ENCODE results near the gene TBC1D24.

Gene TBC1D24

GRCh38 chr16:2496223-2497115 lies 21.5 kb downstream of the TBC1D24 start:
- peaks cover 13 to 89% (median 62%) of the 10 kb centered on the region in 11 experiments for H3K36me3 ChIP-seq
- H3K27ac ChIP-seq, result peak overlapping the region in 6 of 11 experiments; percentile 10 to 51 (median 35); a peak in 9 of 22 replicates
- H3K9ac ChIP-seq, result peak overlapping the region in 8 of 11 experiments; percentile 45 to 71 (median 55); a peak in 10 of 22 replicates
- peaks cover 5 to 100% (median 96%) of the 10 kb centered on the region in 11 experiments; a peak in 21 of 22 replicates for H4K20me1 ChIP-seq
- no peaks in the 10 kb centered on the region for H3K27me3 ChIP-seq
- H3K4me2 ChIP-seq, result peak overlapping the region; percentile 63 to 86 (median 79)
- no peak for TF ChIP-seq Cebpa-rat (IDR thresholded peaks at IDR 0.05)
- H3K9me3 ChIP-seq (replicated peaks in 1 of 11), result no peaks in the 10 kb centered on the region
- H3K4me3 ChIP-seq, result no peak overlapping the region
- peaks cover 29 to 53% (median 44%) of the 10 kb centered on the region in 10 experiments for H3K4me1 ChIP-seq

GRCh38 chr16:2497116-2497630 lies 22.2 kb downstream of the TBC1D24 start:
- Histone ChIP-seq H3K36me3 (peaks cover 13 to 89% (median 67%) of the 10 kb centered on the region in 11 experiments), H3K27me3 (no peaks in the 10 kb centered on the region), H3K27ac (peak overlapping the region in 8 of 11 experiments; percentile 9 to 51 (median 35); a peak in 11 of 22 replicates), H3K9me3 (replicated peaks in 1 of 11) (no peaks in the 10 kb centered on the region), H3K4me1 (peaks cover 36 to 60% (median 51%) of the 10 kb centered on the region in 10 experiments), H3K4me3 (no peak overlapping the region; a peak in 1 of 20 replicates), H3K9ac (peak overlapping the region; percentile 5 to 71 (median 49); a peak in 17 of 22 replicates), H4K20me1 (peaks cover 5 to 100% (median 96%) of the 10 kb centered on the region in 11 experiments; a peak in 21 of 22 replicates), H3K4me2 (peak overlapping the region; percentile 63 to 86 (median 79))
- TF ChIP-seq Cebpa-rat (IDR thresholded peaks at IDR 0.05), result no peak

- Histone ChIP-seq H3K4me2 (peak overlapping the region; percentile 63 to 86 (median 79)), H3K9ac (peak overlapping the region; percentile 28 to 71 (median 49); a peak in 19 of 22 replicates), H4K20me1 (peaks cover 5 to 100% (median 97%) of the 10 kb centered on the region in 11 experiments; a peak in 21 of 22 replicates), H3K27ac (peak overlapping the region in 6 of 11 experiments; percentile 15 to 51 (median 41); a peak in 10 of 22 replicates), H3K9me3 (replicated peaks in 1 of 11) (no peaks in the 10 kb centered on the region), H3K4me3 (peak overlapping the region in 1 of 10 experiments; percentile 17; a peak in 1 of 20 replicates), H3K36me3 (peaks cover 13 to 89% (median 69%) of the 10 kb centered on the region in 11 experiments), H3K4me1 (peaks cover 44 to 67% (median 58%) of the 10 kb centered on the region in 10 experiments), H3K27me3 (no peaks in the 10 kb centered on the region)
- TF ChIP-seq Cebpa-rat (IDR thresholded peaks at IDR 0.05), result no peak
Observed at GRCh38 chr16:2497695-2498484, 23.0 kb downstream of the TBC1D24 start.

- Histone ChIP-seq H3K36me3 (peaks cover 13 to 85% (median 66%) of the 10 kb centered on the region in 11 experiments), H3K9me3 (replicated peaks in 1 of 11) (no peaks in the 10 kb centered on the region), H3K27me3 (no peaks in the 10 kb centered on the region), H3K4me3 (no peak overlapping the region), H3K27ac (peak overlapping the region in 5 of 11 experiments; percentile 15 to 47 (median 37); a peak in 8 of 22 replicates), H3K4me1 (peaks cover 49 to 67% (median 59%) of the 10 kb centered on the region in 10 experiments), H3K9ac (peak overlapping the region; percentile 28 to 71 (median 49); a peak in 16 of 22 replicates), H4K20me1 (peaks cover 5 to 100% (median 92%) of the 10 kb centered on the region in 11 experiments; a peak in 21 of 22 replicates), H3K4me2 (peak overlapping the region; percentile 63 to 86 (median 79))
- TF ChIP-seq Cebpa-rat (IDR thresholded peaks at IDR 0.05), result no peak
Observed at GRCh38 chr16:2498531-2499253, 23.8 kb downstream of the TBC1D24 start.

GRCh38 chr16:2499454-2499853 lies 24.5 kb downstream of the TBC1D24 start:
- TF ChIP-seq Cebpa-rat (IDR thresholded peaks at IDR 0.05), result no peak
- no peak overlapping the region; a peak in 1 of 22 replicates for H3K4me2 ChIP-seq
- H3K4me3 ChIP-seq, result no peak overlapping the region
- no peaks in the 10 kb centered on the region for H3K9me3 ChIP-seq (replicated peaks in 1 of 11)
- peak overlapping the region in 4 of 11 experiments; percentile 28 to 59 (median 38); a peak in 2 of 22 replicates for H3K9ac ChIP-seq
- peaks cover 47 to 66% (median 58%) of the 10 kb centered on the region in 10 experiments for H3K4me1 ChIP-seq
- H3K27me3 ChIP-seq, result no peaks in the 10 kb centered on the region
- H4K20me1 ChIP-seq, result peaks cover 5 to 94% (median 84%) of the 10 kb centered on the region in 11 experiments; a peak in 21 of 22 replicates
- no peak overlapping the region for H3K27ac ChIP-seq
- peaks cover 13 to 77% (median 63%) of the 10 kb centered on the region in 11 experiments for H3K36me3 ChIP-seq

GRCh38 chr16:2499890-2500429 lies 25.0 kb downstream of the TBC1D24 start:
- Histone ChIP-seq H3K4me3 (no peak overlapping the region), H3K27me3 (no peaks in the 10 kb centered on the region), H3K27ac (no peak overlapping the region), H3K9me3 (replicated peaks in 1 of 11) (no peaks in the 10 kb centered on the region), H3K4me1 (peaks cover 47 to 64% (median 58%) of the 10 kb centered on the region in 10 experiments), H4K20me1 (peaks cover 5 to 94% (median 80%) of the 10 kb centered on the region in 11 experiments; a peak in 21 of 22 replicates), H3K9ac (no peak overlapping the region), H3K36me3 (peaks cover 13 to 75% (median 63%) of the 10 kb centered on the region in 11 experiments), H3K4me2 (no peak overlapping the region)
- no peak for TF ChIP-seq Cebpa-rat (IDR thresholded peaks at IDR 0.05)

GRCh38 chr16:2500430-2500917 lies 25.5 kb downstream of the TBC1D24 start:
- Histone ChIP-seq H3K9ac (peak overlapping the region in 3 of 11 experiments; percentile 13 to 46 (median 18); a peak in 3 of 22 replicates), H3K9me3 (replicated peaks in 1 of 11) (no peaks in the 10 kb centered on the region), H3K36me3 (peaks cover 13 to 72% (median 63%) of the 10 kb centered on the region in 11 experiments), H3K4me2 (peak overlapping the region in 2 of 11 experiments; percentile 46 to 55; a peak in 2 of 22 replicates), H4K20me1 (peaks cover 5 to 94% (median 75%) of the 10 kb centered on the region in 11 experiments; a peak in 21 of 22 replicates), H3K4me3 (no peak overlapping the region), H3K27ac (no peak overlapping the region), H3K4me1 (peaks cover 47 to 63% (median 58%) of the 10 kb centered on the region in 10 experiments), H3K27me3 (no peaks in the 10 kb centered on the region)
- TF ChIP-seq Cebpa-rat (IDR thresholded peaks at IDR 0.05), result no peak

Measured in BLaER1 treated with 17β-estradiol and CSF1 and Interleukin-3, amounts not matched to agents 10 nM and 100 nM (cell line).